Fibroblast of pulmonary artery (primary cell): ENCODE measurements around the gene NDUFB4.
"Not testable (repeated sequence)": the region's sequence is repeated elsewhere in the genome, so short reads cannot be mapped to it uniquely, and the experiment has no call there.

Source experiments
- DNase-seq: peaks from one replicate; pipeline ENCODE4 v3.0.0-alpha.2; 2010; ENCODE audit warnings: low read depth
- H3K4me3 ChIP-seq: replicated peaks from 2 replicates; pipeline ENCODE4 v1.5.1; 2011; ENCODE audit warnings: low read depth, mild to moderate bottlenecking, control low read depth, low read length, moderate library complexity
- TF ChIP-seq, protein P1 (sequence below): IDR thresholded peaks from 2 replicates; pipeline ENCODE4 v1.5.1; 2011; ENCODE audit warnings: mild to moderate bottlenecking, control low read depth, low read length, inconsistent platforms; ENCODE audit errors: missing control alignments

The NDUFB4 gene

DNA sequence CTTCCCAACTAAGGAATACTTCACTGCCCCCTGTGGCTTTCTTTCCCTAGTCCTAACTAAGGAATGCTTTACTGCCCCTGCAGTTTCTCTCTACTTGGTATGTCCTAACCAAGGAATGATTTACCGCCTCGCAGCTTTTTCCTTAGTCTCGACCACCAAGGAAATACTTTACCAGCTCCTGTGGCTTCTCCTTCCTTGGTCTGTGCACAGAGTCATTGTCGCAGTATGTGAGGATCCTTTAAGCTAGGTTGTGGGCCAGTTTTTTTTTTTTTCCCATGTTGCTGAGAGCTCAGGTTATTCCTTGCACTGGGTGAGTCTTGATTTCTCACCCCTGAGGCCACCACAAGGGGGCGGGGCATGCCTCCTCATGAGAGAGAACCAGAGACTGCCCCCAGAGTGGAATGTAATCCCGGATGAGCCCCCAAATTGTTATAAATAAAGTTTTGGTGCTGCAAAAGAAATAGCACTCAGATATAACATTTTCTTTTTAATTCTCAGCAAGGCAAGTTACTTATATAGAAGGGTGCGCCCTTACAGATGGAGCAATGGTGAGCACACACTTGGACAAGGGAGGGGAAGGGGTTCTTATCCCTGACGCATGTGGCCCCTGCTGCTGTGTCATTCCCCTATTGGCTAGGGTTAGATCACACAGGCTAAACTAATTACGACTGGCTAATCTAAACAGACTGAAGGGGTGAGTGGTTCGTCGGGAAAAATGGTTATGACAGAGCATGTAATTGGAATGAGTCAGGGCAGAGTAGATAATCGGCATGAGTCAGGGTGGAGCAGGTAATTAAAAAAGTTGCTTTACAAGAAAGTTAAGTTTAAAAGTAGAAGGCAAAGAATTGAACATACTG lies 27.0 kb downstream of the NDUFB4 start:
- DNase-seq = peak; percentile 25

DNA sequence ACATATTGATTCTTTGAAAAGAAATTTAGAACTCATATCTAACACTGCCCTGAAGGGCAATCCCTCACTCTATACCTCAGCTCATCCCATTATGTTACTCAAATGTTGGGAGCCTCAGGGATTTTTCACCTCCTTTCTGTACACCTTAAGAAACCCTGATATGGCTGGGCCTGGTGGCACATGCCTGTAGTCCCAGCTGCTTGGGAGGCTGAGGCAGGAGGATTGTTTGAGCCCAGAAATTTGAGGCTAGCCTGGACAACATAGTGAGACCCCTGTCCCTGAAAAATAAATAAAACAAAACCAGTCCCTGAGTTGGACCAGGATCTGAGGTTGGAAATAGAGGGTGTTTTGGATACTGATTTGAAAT lies 27.6 kb downstream of the NDUFB4 start:
- TF ChIP-seq, protein P1, sequence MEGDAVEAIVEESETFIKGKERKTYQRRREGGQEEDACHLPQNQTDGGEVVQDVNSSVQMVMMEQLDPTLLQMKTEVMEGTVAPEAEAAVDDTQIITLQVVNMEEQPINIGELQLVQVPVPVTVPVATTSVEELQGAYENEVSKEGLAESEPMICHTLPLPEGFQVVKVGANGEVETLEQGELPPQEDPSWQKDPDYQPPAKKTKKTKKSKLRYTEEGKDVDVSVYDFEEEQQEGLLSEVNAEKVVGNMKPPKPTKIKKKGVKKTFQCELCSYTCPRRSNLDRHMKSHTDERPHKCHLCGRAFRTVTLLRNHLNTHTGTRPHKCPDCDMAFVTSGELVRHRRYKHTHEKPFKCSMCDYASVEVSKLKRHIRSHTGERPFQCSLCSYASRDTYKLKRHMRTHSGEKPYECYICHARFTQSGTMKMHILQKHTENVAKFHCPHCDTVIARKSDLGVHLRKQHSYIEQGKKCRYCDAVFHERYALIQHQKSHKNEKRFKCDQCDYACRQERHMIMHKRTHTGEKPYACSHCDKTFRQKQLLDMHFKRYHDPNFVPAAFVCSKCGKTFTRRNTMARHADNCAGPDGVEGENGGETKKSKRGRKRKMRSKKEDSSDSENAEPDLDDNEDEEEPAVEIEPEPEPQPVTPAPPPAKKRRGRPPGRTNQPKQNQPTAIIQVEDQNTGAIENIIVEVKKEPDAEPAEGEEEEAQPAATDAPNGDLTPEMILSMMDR = no peak
- no peak overlapping the region for H3K4me3 ChIP-seq
- DNase-seq = no peak

More for the DNA sequence above, 27.0 kb downstream of the NDUFB4 start:
- TF ChIP-seq, protein P1 = peak; percentile 8
- H3K4me3 ChIP-seq = no peak overlapping the region

DNA sequence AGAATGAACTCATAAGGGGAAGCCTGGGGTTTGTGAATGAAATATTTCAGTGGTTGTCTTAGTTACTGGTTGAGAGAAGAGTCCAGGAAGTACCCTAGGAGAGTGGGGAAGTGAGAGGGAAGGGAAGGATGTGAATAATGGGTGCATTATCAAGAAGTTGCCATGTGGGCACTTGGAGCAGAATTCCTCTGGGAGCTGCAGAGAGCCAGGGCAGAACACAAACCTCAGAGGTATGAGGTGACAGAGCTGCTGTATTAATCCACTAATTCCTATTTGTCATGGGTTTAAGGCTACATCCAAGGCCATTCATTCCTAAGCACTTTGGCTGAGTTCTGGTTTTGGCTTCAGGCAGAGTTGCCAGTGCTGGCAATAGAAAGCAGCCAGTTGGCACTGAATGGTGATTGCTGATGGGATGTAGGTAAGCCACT lies 29.0 kb downstream of the NDUFB4 start:
- no peak overlapping the region for H3K4me3 ChIP-seq
- TF ChIP-seq, protein P1 = no peak
- DNase-seq = no peak

DNA sequence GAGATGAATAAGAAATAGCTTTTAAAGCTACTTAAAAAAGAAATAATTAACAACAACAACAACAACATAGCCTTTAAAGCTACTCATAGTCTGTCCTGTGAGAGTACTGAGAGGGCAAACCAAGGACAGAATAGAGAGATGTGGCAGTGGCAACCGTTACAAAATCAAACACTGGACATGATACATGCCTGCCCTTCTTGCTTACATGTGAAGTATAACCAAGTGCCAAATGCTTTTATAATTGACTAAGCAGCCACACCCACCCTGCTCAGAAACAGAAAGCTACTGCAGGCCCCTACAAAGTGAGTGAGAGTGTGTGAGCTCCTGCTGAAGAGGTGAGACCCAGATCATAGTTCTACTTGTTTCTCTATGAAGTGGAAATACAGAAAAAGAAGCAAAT lies 38.4 kb downstream of the NDUFB4 start:
- no peak overlapping the region for H3K4me3 ChIP-seq
- TF ChIP-seq, protein P1 = no peak
- DNase-seq = no peak

DNA sequence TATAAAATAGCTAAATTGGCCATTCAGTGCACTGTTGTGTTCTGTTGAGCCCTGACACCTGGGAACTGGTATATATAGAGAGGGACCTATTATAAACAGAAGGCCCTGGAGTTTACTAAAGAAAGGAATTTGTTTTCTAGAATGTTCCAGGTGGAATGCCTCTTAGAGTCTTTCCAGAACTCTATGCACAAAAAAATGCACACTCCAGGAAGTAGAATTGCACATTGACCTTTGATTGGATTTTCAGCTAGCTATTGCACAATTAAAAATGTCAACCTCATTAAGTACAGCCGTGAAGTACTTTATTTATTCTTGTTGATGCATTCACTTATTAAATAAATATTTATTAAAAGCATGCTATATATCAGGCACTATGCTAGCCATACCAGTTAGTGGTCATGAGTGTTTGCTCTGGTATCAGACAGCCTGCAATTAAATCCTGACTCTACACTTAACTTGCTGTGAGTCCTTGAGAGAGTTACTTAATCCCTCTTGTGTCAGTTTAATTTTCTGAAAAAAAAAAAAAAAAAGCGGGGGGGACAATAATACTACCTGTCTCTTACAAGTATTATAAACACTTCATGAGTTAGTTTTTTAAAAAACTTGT lies 40.8 kb downstream of the NDUFB4 start:
- DNase-seq = no peak
- no peak overlapping the region for H3K4me3 ChIP-seq
- TF ChIP-seq, protein P1 = no peak

DNA sequence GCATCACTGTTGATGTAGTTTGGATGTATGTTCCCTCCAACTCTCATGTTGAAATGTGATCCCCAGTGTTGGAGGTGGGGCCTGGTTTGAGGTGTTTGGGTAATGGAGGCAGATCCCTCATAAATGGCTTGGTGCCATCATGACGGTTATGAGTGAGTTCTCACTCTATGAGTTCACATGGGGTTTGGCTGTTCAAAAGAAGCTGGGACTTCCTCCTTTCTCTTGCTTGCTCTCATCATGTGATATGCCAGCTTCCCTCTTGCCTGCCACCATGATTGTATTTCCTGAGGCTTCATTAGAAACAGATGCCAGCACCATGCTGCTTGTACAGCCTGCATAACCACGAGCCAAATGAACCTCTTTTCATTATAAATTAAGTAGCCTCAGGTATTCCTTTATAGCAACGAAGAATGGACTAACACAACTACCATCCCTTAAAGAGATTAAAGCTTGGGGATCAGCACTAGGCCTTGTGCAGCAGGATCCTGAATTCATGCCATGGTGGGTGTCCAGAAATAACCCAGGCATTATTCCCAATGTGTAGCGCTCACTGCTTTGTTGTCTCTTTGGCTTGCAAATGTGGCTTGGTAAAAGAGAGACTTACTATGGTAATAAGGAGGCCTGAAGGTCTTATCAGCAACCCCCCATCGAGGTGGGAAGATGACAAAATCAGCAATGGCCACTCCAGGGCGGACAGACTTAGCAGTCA lies 41.9 kb downstream of the NDUFB4 start:
- H3K4me3 ChIP-seq = no peak overlapping the region
- TF ChIP-seq, protein P1 = no peak
- DNase-seq = no peak

DNA sequence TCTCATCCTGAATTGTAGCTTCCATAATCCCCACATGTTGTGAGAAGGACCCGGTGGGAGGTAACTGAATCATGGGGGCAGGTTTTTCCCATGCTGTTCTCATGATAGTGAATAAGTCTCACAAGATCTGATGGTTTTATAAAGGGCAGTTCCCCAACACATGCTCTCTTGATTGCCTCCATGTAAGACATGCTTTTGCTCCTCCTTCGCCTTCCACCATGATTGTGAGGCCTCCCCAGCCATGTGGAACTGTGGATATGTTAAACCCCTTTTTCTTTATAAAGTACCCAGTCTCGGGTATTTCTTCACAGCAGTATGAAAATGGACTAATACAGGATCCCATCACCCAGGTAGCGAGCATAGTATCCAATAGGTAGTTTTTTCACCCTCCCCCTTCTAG lies 42.7 kb downstream of the NDUFB4 start:
- H3K4me3 ChIP-seq, DNase-seq: not testable (repeated sequence)
